ENCODE measurements around the gene IBA57. TPM values are rescaled to one million over a fixed set of nuclear protein-coding genes. Genes with fewer than 3 reads are reported as not detected.

Gene IBA57
- total RNA-seq, 1 donor from 2014 or later, result 6.9 TPM

DNA sequence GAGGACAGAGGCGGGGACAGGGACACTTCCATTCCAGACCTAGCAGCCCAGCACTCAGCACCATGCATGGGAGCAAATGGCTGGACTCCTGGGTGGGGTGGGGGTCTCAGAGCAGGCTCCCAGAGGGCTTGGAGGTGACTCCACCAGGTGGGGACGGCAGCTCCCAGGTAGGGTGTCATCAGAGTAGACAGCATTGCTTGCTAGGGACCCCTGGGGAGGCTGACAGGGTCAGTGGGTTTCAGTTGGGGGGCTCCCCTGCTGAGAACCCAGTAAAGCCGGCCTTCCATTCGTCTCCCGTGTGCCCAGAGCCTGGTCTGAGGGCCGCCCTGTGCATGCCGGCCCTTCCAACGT lies 20.6 kb upstream of the IBA57 start:
- DNase-seq (ENCODE audit: low read depth, low spot score), result no peak

DNA sequence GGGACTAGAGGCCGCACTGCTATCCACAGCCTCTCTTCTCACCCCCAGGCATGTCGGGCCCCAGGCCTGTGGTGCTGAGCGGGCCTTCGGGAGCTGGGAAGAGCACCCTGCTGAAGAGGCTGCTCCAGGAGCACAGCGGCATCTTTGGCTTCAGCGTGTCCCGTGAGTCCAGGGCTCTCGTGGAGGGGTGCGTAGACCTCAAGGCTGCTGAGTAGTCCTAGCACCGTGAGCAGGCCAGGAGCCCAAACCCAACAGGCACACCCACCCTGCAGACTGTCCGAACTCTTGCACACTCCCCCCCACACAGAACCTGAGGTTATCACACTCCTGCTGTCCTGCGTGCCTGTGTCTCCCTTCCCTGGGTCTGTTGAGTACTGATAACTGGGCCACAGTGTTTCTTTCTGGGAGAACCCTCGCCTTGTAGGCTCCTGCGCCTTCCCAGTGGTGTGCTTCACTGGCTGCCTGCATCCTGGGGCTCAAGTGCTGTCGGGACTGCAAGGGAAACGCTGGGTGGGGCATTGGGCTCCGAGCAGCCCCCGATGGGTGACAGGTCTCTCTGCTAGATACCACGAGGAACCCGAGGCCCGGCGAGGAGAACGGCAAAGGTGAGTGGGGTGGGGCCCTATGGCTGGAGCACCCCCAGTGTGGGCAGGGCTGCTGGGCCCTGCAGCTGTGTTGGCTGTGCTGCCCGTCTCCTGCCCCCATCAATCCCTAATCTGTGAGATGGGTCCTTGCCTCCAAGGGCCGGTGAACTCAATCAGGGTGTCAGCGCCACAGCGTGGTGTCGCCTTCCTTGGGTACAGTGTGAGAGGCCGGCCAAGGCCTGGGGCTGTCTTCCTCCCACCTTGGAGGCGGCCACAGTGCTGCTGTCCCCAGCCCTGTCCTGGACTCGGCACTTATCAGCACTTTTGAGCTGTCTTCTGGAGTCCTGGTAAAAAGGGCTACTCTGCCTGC lies 19.9 kb upstream of the IBA57 start:
- DNase-seq (ENCODE audit: low read depth, low spot score), result no peak

GRCh38 chr1:228146417-228147150 lies 19.0 kb upstream of the IBA57 start:
- DNase-seq (ENCODE audit: low read depth, low spot score), result no peak

- no peak for DNase-seq (ENCODE audit: low read depth, low spot score)
Observed at GRCh38 chr1:228147151-228147693, 18.4 kb upstream of the IBA57 start.

DNA sequence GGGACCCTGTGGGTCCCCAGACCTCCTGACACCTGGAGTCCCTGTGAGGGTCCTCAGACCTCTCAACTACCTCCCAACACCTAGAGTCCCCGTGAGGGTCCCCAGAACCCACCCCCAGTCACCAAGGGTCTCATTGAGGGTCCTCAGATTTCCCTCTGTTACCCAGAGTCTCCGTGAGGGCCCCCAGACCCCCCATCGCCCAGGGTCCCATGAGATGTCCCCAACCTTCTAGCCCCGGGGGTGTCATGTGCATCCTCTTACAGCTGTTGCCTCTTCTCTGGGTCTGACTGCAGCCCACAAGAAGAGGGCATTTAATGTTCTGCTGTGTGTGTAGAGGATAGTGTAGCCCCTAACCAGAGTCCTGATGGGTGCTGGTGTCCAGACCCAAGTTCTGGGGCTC lies 17.8 kb upstream of the IBA57 start:
- DNase-seq (ENCODE audit: low read depth, low spot score), result no peak

- DNase-seq (ENCODE audit: low read depth, low spot score), result no peak
Observed at GRCh38 chr1:228148196-228148861, 17.3 kb upstream of the IBA57 start.

- no peak for DNase-seq (ENCODE audit: low read depth, low spot score)
Observed at GRCh38 chr1:228148935-228149405, 16.6 kb upstream of the IBA57 start.

DNA sequence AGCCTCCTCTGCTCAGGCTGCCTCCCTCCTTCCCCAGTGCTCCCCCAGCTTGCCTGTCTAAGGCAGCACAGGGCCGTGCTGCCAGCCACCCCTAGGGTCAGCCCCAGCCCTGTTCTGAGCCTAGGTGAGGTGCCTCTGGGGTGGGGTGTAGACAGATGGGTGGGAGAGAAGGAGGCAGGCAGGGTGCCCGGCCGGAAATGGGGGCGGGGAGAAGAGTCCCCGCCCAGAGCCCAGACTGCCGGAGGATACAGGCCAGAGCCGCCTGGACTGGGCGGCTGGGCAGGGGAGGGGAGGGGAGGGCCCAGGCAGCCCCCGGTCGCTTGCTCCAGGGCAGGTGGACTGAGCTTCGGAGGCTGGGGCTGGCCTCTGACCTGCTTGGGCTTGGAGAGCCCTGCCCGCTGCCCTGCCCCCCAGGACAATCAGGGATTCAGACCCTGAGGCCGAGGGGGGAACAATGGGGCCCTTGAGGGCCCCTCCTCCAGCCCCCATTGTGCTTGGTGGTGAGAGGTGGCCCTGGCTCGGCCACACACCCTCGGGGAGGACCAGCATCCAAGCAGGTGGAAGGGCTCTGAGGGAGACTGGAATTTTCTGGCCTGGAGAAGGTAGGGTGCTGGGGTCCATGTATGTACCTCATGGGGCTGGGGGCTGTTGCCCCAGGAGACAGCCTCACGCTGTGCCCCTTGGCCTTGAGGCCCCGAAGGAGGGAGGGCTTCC lies 16.0 kb upstream of the IBA57 start, which contains the start of gene GJC2:
Gene GJC2 (plus strand): TSS at position 525 of the 714 bp plus-strand sequence. CDS start 7,829 bp downstream, outside the sequence.
- no peak for DNase-seq (ENCODE audit: low read depth, low spot score)

DNA sequence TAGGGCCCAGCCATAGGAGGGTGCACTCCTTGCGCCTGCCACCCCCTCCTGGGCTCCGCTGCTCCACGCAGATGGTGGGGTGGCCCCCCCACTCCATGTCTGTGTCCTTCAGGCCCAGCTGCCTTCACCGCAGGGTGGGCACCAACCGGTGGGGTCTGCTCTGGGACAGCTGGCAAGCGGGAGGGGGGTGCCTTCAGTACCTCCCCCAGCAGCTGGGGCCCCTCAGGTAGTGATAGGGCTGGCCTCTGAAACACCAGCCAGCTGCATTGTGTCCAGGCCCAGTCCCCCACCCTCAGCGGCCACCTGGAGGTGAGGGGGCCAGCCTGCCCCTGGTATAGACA lies 15.5 kb upstream of the IBA57 start:
- DNase-seq (ENCODE audit: low read depth, low spot score), result no peak

DNA sequence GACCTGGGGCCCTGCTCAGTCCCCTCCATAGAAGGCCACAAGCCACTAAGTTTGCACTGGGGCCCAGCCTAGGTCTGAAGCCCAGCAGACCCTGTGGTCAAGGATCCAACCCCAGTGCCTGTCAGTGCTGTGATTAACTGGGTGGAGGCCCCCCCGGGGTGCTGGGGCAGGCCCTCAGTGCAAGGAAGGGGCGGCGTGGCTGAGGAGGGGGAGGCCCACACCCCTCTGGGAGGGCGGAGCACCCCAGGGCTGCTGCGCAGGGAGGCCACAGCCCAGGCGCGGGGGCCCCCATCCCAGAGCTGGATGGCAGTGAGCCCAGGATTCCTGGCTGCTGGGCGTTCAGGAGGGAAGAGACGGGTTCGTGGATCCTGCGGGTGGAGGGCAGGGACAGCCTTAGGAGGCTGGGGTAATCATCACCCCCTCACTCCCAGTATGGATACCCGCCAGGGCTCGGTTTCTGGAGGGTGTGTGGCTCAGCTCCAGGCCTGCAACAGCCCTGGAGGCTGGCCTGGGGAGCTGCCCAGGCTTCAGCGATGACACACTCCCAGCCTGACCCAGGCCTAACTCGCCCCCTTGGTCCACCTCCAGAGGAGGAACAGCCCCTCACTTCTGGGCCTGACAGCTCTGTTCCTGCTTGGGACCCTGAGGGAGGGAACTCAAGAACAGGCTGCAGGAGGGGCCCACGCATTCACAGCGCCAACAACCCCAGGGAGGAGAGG lies 15.0 kb upstream of the IBA57 start:
- DNase-seq (ENCODE audit: low read depth, low spot score), result no peak

GRCh38 chr1:228151180-228151925 lies 14.3 kb upstream of the IBA57 start:
- no peak for DNase-seq (ENCODE audit: low read depth, low spot score)

DNA sequence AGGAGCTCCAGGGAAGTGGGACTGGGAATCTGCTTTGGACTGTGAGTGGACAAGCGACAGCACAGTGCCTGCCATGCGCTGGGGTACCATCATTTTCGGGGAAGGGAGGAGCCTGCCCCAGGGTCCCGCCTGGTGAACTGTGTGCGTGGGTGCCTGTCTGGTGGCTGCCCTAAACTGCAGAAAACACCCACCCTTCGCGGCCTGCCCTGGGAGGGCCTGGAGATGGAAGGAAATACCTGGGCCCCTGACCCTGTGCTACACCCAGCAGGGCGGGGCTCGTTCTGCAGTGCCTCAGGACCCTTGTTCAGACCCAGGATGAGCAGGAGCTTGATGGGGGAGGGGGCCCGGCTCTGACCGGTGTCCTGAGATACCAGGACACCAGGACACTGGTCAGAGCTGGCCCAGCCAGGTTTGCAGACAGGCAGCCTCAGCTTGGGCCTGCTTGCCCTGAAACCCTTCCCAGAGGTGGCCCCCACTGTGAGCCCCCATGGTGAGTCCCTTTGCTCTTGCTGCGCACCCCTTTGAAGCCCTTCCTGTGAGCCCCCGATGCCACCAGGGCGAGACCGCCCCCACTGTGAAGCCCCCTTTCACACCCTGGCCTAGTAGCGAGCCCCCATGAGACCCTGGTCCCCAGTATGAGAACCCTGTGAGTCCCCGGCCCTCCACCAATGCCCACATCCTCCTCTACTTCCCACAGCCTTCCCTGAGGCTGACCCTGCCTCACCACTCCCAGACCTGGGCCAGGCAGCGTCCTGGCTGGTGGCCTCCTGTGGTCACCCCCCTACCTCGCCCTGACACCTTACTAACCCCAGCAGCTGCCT lies 13.3 kb upstream of the IBA57 start:
- DNase-seq (ENCODE audit: low read depth, low spot score), result no peak

GRCh38 chr1:228152918-228153258 lies 12.7 kb upstream of the IBA57 start:
- no peak for DNase-seq (ENCODE audit: low read depth, low spot score)

GRCh38 chr1:228154021-228154669 lies 11.5 kb upstream of the IBA57 start:
- DNase-seq (ENCODE audit: low read depth, low spot score), result no peak

DNA sequence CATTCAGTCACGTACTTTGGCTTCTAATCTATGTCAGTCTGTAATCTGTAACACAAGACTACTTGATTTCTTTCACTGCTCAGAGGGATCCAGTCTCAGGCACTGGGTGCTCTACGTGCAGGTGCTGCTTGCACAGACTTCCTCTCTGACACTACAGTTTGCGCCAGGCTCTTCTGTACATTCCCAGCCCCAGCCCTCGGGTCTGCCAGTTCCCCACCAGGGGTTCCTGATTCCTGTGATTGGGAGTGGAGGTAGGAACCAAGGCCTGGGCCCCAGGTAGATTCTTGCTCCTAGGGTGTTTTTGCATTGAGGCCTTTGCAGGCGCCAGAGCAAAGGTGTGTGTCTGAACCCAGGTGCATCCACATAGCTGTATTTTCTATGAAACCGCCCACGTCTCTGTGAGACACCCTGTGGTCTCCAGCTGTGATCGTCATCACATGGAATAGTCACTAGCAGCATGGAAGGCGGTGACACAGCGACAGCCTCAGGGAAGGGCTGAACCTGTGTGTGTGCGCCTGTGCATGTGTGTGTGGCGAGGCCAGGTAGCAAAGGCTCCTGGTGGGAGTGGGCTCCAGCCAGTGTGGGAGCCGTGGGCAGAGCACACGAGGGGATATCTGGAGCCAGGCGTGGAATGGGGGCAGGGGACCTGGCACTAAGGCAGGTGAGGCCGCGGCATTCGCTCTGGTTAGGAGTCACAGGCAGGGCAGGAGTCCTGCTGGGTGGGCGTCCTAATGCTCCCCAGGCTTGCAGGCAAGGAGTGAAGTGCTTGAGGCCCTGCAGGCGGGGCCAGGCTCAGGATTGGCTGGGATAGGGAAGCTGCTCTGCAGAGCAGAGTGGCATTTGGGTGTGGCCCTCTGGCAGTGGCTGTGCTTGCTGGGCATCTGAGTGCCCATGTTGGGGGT lies 10.7 kb upstream of the IBA57 start:
- no peak for DNase-seq (ENCODE audit: low read depth, low spot score)

- no peak for DNase-seq (ENCODE audit: low read depth, low spot score)
Observed at GRCh38 chr1:228155596-228156514, 9.7 kb upstream of the IBA57 start.
